G401 (cell line): Measurements from ENCODE around the gene PCDHB6. TPM values are rescaled to one million over a fixed set of nuclear protein-coding genes. Genes with fewer than 3 reads are reported as not detected.
"Not testable (repeated sequence)": the region's sequence is repeated elsewhere in the genome, so short reads cannot be mapped to it uniquely, and the experiment has no call there.

ENCODE experiments used
- DNase-seq: peaks from one replicate; pipeline ENCODE4 v3.0.0-alpha.2; 2015; ENCODE audit warnings: low spot score
- in situ Hi-C: cut with HindIII; loops from 2 replicates; pipeline ENCODE4 v1.10.0; 2016; ENCODE audit warnings: low sequenced_read_pairs, mixed read lengths
- total RNA-seq: library from RNA; depleted of rRNA; stranded (reverse); fragments of >200 nt; shearing (Covaris generic); gene quantifications from 2 replicates; pipeline ENCODE4 v1.2.3, GENCODE V29; 2014; rRNA removed

PCDHB6 gene
- total RNA-seq = not detected in 2 replicates

DNA sequence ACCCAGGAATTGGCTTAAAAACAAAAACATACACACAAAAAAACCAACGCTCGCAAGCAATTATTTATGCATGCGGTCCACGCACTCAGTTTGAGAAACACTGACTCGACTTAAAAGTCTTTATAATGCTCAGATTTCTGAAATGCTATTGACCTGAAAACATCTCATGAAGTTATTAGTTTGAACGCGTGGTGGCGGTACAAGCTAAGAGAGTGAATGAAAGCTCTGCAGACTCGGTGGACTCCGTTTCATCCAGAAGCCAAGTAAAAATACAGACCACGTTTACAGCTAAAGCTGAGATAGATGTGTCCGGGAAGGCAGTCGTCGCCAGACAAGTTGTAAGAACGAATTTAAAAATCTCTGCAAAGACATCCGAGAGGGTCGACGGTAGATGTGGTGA, at the start of gene PCDHB6:
Gene PCDHB6, plus strand, starts transcription at position 246 of the 400 bp plus-strand sequence. CDS start 201 bp downstream, outside the sequence.
- DNase-seq = peak; percentile 39
- in situ Hi-C loops = no loop called here

DNA sequence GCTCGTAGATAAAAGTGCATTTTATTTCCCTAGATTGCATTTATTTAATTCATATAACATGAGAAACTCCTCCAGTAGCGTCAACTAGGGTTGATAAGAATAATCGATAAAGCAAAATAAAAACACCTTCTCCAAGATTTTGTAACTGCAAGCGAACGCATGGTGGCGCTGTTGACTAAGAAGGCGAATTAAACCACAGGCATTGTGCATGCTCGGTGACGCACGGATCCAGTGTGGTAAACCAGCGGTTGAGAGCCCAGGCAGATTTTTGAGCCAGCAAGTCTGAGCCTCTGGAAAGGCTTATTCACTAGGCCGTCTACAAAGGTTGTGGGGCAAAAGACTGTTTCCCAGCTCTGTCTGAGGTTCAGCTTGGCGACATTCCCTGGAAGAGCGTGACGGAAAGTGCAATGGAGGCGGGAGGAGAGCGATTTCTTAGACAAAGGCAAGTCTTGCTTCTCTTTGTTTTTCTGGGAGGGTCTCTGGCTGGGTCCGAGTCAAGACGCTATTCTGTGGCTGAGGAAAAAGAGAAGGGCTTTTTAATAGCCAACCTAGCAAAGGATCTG, 49.5 kb upstream of the PCDHB6 start, which contains the start of gene PCDHB3:
Gene PCDHB3, plus strand, starts transcription at position 231 of the 563 bp plus-strand sequence. Its CDS starts 177 bp downstream, at position 408.
- peak; percentile 48 for DNase-seq
- in situ Hi-C loops = no loop called here

DNA sequence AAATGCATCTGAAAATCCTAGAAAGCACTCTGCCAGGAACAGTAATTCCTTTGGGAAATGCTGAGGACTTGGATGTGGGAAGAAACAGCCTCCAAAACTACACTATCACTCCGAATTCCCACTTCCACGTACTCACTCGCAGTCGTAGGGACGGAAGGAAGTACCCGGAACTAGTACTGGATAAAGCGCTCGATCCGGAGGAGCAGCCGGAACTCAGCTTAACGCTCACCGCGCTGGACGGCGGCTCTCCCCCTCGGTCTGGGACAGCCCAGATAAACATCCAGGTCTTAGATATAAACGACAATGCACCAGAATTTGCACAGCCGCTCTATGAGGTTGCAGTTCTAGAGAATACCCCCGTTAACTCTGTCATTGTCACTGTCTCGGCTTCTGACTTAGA, 48.8 kb upstream of the PCDHB6 start:
- in situ Hi-C loops = no loop called here
- DNase-seq = no peak

DNA sequence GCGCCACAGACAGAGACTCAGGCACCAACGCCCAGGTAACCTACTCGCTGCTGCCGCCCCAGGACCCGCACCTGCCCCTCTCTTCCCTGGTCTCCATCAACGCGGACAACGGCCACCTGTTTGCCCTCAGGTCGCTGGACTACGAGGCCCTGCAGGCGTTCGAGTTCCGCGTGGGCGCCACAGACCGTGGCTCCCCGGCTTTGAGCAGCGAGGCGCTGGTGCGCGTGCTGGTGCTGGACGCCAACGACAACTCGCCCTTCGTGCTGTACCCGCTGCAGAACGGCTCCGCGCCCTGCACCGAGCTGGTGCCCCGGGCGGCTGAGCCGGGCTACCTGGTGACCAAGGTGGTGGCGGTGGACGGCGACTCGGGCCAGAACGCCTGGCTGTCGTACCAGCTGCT, 47.8 kb upstream of the PCDHB6 start:
- DNase-seq, in situ Hi-C loops: not testable (repeated sequence)

DNA sequence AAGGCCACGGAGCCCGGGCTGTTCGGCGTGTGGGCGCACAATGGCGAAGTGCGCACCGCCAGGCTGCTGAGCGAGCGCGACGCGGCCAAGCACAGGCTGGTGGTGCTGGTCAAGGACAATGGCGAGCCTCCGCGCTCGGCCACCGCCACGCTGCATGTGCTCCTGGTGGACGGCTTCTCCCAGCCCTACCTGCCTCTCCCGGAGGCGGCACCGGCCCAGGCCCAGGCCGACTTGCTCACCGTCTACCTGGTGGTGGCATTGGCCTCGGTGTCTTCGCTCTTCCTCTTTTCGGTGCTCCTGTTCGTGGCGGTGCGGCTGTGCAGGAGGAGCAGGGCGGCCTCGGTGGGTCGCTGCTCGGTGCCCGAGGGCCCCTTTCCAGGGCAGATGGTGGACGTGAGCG, 47.4 kb upstream of the PCDHB6 start:
- in situ Hi-C loops, DNase-seq: not testable (repeated sequence)

DNA sequence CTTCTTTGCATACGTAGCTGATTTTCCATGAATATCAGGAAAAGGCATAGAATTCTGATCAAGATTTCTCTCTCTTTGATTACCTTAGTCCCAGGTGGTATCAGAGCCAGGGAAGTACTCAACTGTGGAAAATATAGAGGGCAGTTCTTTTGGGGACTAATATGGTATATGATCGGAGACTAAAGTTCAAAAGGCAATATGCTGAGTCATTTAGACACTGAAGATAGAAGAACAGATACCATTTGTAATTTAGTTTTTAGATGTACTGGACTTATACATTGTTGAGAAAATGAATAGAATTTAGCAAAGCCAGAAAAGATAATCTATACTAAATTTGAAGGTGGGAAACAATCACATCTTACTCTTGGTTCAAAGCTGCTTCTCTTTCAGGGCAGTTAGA, 44.5 kb upstream of the PCDHB6 start:
- in situ Hi-C loops = no loop called here

DNA sequence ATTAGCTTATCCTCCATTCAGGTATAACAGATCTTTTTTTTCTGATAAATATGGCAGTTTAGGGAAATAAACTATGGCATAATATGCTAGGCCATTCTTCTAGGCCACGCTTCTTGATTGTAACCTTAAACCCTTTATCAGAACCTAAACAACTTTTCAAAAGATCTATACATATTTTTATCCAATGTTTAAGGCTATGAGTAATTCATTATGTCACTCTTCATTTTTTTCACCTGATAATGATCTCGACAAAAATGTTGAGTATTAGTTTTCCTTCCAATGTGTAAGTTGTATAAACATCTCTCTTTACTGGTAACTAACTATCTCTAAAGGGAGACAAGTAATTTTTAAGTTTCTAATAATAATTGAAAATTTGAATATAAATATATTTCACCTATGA, 30.6 kb upstream of the PCDHB6 start:
- in situ Hi-C loops = no loop called here
- DNase-seq = no peak

More for the DNA sequence above, 44.5 kb upstream of the PCDHB6 start:
- DNase-seq = no peak

DNA sequence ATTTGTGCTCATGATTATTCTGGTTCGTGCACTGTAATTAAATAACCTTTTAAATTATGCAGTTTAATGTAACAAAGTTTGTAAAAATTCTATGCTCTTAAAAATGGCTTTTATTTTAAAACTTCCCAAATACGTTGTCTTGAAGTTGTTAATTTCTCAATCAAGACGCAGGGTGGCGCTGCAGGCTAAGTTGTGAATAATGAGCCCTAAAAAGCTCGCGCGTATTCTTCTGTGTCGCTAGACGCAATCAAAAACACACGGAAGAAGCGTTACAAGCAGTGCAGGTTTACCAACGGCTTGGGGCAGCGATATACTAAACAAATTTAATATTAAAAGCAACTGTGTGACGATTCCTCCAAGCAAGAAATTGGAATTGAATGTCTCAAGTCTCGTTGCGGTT, 28.3 kb upstream of the PCDHB6 start, which contains the start of gene PCDHB4:
Gene PCDHB4, plus strand, starts transcription at position 256 of the 400 bp plus-strand sequence. CDS start 181 bp downstream, outside the sequence.
- in situ Hi-C loops = no loop called here
- peak; percentile 49 for DNase-seq

DNA sequence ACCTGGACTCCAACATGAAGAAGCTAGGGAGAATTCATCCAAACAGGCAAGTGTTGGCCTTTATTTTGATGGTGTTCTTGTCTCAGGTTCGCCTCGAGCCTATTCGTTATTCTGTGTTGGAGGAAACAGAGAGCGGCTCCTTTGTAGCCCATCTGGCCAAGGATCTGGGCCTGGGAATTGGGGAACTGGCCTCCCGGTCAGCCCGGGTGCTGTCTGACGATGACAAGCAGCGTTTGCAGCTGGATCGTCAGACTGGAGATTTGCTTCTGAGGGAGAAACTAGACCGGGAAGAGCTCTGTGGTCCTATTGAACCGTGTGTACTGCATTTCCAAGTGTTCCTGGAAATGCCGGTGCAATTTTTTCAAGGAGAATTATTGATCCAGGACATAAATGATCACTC, 27.9 kb upstream of the PCDHB6 start:
- in situ Hi-C loops = no loop called here
- DNase-seq = peak; percentile 17

DNA sequence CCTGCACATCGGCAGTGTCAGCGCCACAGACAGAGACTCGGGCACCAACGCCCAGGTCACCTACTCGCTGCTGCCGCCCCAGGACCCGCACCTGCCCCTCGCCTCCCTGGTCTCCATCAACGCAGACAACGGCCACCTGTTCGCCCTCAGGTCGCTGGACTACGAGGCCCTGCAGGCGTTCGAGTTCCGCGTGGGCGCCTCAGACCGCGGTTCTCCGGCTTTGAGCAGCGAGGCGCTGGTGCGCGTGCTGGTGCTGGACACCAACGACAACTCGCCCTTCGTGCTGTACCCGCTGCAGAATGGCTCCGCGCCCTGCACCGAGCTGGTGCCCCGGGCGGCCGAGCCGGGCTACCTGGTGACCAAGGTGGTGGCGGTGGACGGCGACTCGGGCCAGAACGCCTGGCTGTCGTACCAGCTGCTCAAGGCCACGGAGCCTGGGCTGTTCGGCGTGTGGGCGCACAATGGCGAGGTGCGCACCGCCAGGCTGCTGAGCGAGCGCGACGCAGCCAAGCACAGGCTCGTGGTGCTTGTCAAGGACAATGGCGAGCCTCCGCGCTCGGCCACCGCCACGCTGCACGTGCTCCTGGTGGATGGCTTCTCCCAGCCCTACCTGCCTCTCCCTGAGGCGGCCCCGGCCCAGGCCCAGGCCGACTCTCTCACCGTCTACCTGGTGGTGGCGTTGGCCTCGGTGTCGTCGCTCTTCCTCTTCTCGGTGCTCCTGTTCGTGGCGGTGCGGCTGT, 26.3 kb upstream of the PCDHB6 start:
- in situ Hi-C loops, DNase-seq: not testable (repeated sequence)

DNA sequence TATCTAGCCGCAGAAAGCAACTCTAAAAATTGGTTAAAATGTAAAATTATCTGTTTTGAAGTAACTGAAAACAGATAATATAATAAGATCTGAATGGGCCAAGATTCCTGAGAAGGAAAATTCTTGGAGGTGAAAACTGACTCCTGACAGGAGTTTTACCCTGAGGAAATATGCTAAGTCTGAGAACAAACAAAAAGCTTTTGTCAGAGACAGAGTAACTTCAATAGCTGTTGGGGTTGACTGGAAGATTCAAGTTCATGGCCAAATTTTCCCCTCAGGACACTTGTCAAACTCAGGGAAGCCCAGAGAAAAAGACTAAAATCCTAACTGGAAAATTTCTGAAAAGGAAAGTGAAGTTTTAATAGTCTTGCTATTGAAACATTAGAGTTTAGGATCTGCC, 22.6 kb upstream of the PCDHB6 start:
- in situ Hi-C loops = no loop called here
- no peak for DNase-seq

DNA sequence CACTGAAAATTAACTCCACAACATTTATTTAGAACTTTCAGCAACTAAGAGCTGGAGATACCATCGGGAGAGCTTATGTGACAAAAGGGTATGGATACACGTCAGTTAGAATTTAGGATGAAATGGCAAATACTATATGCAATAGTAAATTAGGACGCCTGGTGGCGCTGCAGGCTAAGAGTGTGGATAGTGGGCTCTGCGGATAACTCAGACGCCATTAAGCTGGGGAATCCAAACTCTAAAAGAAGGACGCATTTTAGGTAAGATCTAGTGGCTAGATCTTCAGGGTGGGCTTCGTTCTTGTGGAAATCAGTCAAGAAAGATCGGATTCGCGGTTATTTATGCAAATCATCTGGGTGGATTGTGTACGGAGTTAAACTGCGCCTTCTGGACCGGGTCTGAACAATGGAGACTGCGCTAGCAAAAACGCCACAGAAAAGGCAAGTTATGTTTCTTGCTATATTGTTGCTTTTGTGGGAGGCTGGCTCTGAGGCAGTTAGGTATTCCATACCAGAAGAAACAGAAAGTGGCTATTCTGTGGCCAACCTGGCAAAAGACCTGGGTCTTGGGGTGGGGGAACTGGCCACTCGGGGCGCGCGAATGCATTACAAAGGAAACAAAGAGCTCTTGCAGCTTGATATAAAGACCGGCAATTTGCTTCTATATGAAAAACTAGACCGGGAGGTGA, 14.7 kb upstream of the PCDHB6 start, which contains the start of gene PCDHB5:
Gene PCDHB5, plus strand, starts transcription at position 177 of the 688 bp plus-strand sequence. Its CDS starts 229 bp downstream, at position 406.
- in situ Hi-C loops = no loop called here
- peak; percentile 29 for DNase-seq

DNA sequence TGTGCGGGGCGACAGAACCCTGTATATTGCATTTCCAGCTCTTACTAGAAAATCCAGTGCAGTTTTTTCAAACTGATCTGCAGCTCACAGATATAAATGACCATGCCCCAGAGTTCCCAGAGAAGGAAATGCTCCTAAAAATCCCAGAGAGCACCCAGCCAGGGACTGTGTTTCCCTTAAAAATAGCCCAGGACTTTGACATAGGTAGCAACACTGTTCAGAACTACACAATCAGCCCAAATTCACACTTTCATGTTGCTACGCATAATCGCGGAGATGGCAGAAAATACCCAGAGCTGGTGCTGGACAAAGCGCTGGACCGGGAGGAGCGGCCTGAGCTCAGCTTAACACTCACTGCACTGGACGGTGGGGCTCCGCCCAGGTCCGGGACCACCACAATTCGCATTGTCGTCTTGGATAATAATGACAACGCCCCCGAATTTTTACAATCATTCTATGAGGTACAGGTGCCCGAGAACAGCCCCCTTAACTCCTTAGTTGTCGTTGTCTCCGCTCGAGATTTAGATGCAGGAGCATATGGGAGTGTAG, 14.1 kb upstream of the PCDHB6 start:
- DNase-seq = no peak
- in situ Hi-C loops = no loop called here

DNA sequence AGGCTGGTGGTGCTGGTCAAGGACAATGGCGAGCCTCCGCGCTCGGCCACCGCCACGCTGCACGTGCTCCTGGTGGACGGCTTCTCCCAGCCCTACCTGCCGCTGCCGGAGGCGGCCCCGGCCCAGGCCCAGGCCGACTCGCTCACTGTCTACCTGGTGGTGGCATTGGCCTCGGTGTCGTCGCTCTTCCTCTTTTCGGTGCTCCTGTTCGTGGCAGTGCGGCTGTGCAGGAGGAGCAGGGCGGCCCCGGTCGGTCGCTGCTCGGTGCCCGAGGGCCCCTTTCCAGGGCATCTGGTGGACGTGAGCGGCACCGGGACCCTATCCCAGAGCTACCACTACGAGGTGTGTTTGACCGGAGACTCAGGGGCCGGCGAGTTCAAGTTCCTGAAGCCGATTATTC, 12.5 kb upstream of the PCDHB6 start:
- DNase-seq, in situ Hi-C loops: not testable (repeated sequence)

DNA sequence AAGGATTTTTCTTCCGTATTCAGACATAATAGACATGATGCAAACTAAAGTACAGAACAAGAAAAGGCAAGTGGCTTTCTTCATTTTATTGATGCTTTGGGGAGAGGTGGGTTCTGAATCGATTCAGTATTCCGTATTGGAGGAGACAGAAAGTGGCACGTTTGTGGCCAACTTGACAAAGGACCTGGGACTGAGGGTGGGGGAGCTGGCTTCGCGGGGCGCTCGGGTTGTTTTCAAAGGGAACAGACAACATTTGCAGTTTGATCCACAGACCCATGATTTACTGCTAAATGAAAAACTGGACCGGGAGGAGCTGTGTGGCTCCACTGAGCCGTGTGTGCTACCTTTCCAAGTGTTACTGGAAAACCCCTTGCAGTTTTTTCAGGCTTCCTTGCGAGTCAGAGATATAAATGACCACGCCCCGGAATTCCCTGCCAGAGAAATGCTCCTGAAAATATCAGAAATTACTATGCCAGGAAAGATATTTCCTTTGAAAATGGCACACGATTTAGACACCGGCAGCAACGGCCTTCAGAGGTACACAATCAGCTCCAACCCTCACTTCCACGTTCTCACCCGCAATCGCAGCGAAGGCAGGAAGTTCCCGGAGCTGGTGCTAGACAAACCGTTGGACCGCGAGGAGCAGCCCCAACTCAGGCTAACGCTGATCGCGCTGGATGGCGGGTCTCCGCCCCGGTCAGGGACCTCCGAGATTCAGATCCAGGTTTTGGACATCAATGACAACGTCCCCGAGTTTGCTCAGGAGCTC, 551 bp downstream of the PCDHB6 start:
- DNase-seq = no peak
- in situ Hi-C loops = no loop called here

DNA sequence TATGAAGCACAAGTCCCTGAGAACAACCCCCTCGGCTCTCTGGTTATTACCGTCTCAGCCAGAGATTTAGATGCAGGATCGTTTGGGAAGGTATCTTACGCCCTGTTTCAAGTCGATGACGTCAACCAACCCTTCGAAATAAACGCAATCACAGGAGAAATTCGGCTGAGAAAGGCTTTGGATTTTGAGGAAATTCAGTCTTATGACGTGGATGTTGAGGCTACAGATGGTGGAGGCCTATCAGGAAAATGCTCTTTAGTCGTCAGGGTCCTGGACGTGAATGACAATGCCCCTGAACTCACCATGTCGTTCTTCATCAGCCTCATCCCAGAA, 1.1 kb downstream of the PCDHB6 start:
- DNase-seq = no peak
- in situ Hi-C loops = no loop called here

DNA sequence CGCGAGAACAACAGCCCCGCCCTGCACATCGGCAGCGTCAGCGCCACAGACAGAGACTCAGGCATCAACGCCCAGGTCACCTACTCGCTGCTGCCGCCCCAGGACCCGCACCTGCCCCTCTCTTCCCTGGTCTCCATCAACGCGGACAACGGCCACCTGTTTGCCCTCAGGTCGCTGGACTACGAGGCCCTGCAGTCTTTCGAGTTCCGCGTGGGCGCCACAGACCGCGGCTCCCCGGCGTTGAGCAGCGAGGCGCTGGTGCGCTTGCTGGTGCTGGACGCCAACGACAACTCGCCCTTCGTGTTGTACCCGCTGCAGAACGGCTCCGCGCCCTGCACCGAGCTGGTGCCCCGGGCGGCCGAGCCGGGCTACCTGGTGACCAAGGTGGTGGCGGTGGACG, 1.8 kb downstream of the PCDHB6 start:
- in situ Hi-C loops = not testable (repeated sequence)

DNA sequence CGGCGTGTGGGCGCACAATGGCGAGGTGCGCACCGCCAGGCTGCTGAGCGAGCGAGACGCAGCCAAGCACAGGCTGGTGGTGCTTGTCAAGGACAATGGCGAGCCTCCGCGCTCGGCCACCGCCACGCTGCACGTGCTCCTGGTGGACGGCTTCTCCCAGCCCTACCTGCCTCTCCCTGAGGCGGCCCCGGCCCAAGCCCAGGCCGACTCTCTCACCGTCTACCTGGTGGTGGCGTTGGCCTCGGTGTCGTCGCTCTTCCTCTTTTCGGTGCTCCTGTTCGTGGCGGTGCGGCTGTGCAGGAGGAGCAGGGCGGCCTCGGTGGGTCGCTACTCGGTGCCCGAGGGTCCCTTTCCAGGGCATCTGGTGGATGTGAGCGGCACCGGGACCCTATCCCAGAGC, 2.2 kb downstream of the PCDHB6 start:
- DNase-seq, in situ Hi-C loops: not testable (repeated sequence)

More for the DNA sequence above, 1.8 kb downstream of the PCDHB6 start:
- DNase-seq = not testable (repeated sequence)
